Activated CD8-positive, alpha-beta memory T cell treated with anti-CD3 and anti-CD28 coated beads, Interleukin-2, amount 10 ng/mL, durations not matched to agents 7 days and 5 days (primary cell): Measurements from ENCODE around the gene PTF1A. TPM values are rescaled to one million over a fixed set of nuclear protein-coding genes. Genes with fewer than 3 reads are reported as not detected.
"Not testable (repeated sequence)": the region's sequence is repeated elsewhere in the genome, so short reads cannot be mapped to it uniquely, and the experiment has no call there.

Experiments
- ATAC-seq: fragments of 150-1000 bp; cut with Tn5 transposase; one replicate; pipeline ENCODE4 v1.10.0; 2021; ENCODE audit warnings: moderate library complexity
- CTCF ChIA-PET: fragments of 350-600 bp; sonication (Branson Sonifier 250); formaldehyde crosslinking; loops from one replicate; lab custom pipeline; 2021; ENCODE audit warnings: antibody characterized with exemption; lab: Charles Lee
- DNase-seq: peaks from one replicate; pipeline ENCODE4 v3.0.0-alpha.2; 2020
- H3K27ac Mint-ChIP-seq: one replicate; pipeline ENCODE4 v1.8.0; 2021; ENCODE audit warnings: mild to moderate bottlenecking, mixed read lengths
- H3K27me3 Mint-ChIP-seq: one replicate; pipeline ENCODE4 v1.8.0; 2021; ENCODE audit warnings: mixed read lengths
- H3K36me3 Mint-ChIP-seq: one replicate; pipeline ENCODE4 v1.8.0; 2021; ENCODE audit warnings: mild to moderate bottlenecking, mixed read lengths
- H3K4me1 Mint-ChIP-seq: one replicate; pipeline ENCODE4 v1.8.0; 2021; ENCODE audit warnings: mixed read lengths
- H3K4me3 Mint-ChIP-seq: one replicate; pipeline ENCODE4 v1.8.0; 2021; ENCODE audit warnings: mild to moderate bottlenecking, moderate library complexity, mixed read lengths
- H3K9me3 Mint-ChIP-seq: one replicate; pipeline ENCODE4 v1.8.0; 2022; ENCODE audit warnings: low read depth, mixed read lengths
- total RNA-seq, 2 experiments: library from RNA; stranded (reverse); gene quantifications; one replicate each; pipeline ENCODE4 v1.2.3, GENCODE V29; 2021

PTF1A gene
- total RNA-seq, 2 experiments from 2014 or later, result not detected

GRCh38 chr10:23202779-23203178 is 10.7 kb downstream of the PTF1A start:
- no peak overlapping the region for H3K4me3 Mint-ChIP-seq
- H3K36me3 Mint-ChIP-seq, result no peaks in the 10 kb centered on the region
- CTCF ChIA-PET, result no interaction called here
- H3K27me3 Mint-ChIP-seq, result peaks cover 82% of the 10 kb centered on the region
- DNase-seq, result no peak
- no peak for ATAC-seq
- no peaks in the 10 kb centered on the region for H3K9me3 Mint-ChIP-seq
- no peaks in the 10 kb centered on the region for H3K4me1 Mint-ChIP-seq
- H3K27ac Mint-ChIP-seq, result no peak overlapping the region

- DNase-seq (no peak), ATAC-seq (no peak)
- Mint-ChIP-seq H3K9me3 (no peaks in the 10 kb centered on the region), H3K27me3 (peaks cover 75% of the 10 kb centered on the region), H3K27ac (no peak overlapping the region), H3K4me3 (no peak overlapping the region), H3K36me3 (no peaks in the 10 kb centered on the region), H3K4me1 (no peaks in the 10 kb centered on the region)
- CTCF ChIA-PET, result no interaction called here
Measured at GRCh38 chr10:23203369-23204325, 11.5 kb downstream of the PTF1A start.

GRCh38 chr10:23204773-23205172 is 12.7 kb downstream of the PTF1A start:
- Mint-ChIP-seq H3K27ac (no peak overlapping the region), H3K36me3 (no peaks in the 10 kb centered on the region), H3K4me1 (no peaks in the 10 kb centered on the region), H3K27me3 (peaks cover 74% of the 10 kb centered on the region), H3K9me3 (no peaks in the 10 kb centered on the region), H3K4me3 (no peak overlapping the region)
- CTCF ChIA-PET, result no interaction called here
- DNase-seq (no peak), ATAC-seq (no peak)

GRCh38 chr10:23205972-23206642 is 14.0 kb downstream of the PTF1A start:
- Mint-ChIP-seq H3K27ac (no peak overlapping the region), H3K27me3 (peaks cover 64% of the 10 kb centered on the region), H3K36me3 (no peaks in the 10 kb centered on the region), H3K4me3 (no peak overlapping the region), H3K9me3 (no peaks in the 10 kb centered on the region), H3K4me1 (no peaks in the 10 kb centered on the region)
- DNase-seq, result no peak
- CTCF ChIA-PET, result no interaction called here
- no peak for ATAC-seq

DNA sequence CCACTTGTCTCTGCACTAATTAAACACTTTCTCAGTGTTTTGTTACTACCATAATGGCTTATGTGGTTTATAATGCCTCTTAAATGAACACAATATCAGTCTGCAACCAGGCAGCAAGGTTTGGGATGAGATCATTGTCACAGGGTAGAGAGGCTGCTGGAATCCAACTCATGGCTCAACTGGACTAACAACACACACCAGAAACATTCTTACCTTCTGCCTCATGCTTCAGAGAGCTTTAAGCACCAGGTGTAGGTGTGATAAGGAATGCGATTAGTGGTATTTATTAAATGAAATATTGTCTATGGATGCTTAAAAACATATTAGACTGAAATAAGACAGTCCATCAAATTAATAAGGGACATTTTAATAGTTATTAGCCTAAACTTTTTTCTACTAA is 25.4 kb downstream of the PTF1A start:
- CTCF ChIA-PET, result no interaction called here
- DNase-seq (no peak), ATAC-seq (no peak)
- Mint-ChIP-seq H3K27ac (no peak overlapping the region), H3K4me3 (no peak overlapping the region), H3K27me3 (peaks cover 10% of the 10 kb centered on the region), H3K9me3 (no peaks in the 10 kb centered on the region), H3K4me1 (no peaks in the 10 kb centered on the region), H3K36me3 (no peaks in the 10 kb centered on the region)

GRCh38 chr10:23230582-23230981 is 38.5 kb downstream of the PTF1A start:
- no peak for DNase-seq
- Mint-ChIP-seq H3K4me1 (no peaks in the 10 kb centered on the region), H3K27me3 (peaks cover 3% of the 10 kb centered on the region), H3K36me3 (no peaks in the 10 kb centered on the region), H3K9me3 (no peaks in the 10 kb centered on the region), H3K4me3 (no peak overlapping the region), H3K27ac (no peak overlapping the region)
- no peak for ATAC-seq
- CTCF ChIA-PET, result no interaction called here

GRCh38 chr10:23238015-23238414 is 45.9 kb downstream of the PTF1A start:
- no peak for DNase-seq
- ATAC-seq, result no peak
- no peak overlapping the region for H3K4me3 Mint-ChIP-seq
- no peak overlapping the region for H3K27ac Mint-ChIP-seq
- peaks cover 3% of the 10 kb centered on the region for H3K27me3 Mint-ChIP-seq
- peaks cover 3% of the 10 kb centered on the region for H3K9me3 Mint-ChIP-seq
- CTCF ChIA-PET, result no interaction called here
- no peaks in the 10 kb centered on the region for H3K36me3 Mint-ChIP-seq
- H3K4me1 Mint-ChIP-seq, result no peaks in the 10 kb centered on the region

- DNase-seq, H3K27me3 Mint-ChIP-seq, ATAC-seq, CTCF ChIA-PET, H3K4me1 Mint-ChIP-seq, H3K36me3 Mint-ChIP-seq, H3K9me3 Mint-ChIP-seq, H3K4me3 Mint-ChIP-seq, H3K27ac Mint-ChIP-seq: not testable (repeated sequence)
Measured at GRCh38 chr10:23241779-23242178, 49.7 kb downstream of the PTF1A start.

Other genes with a start within 250 kb of the PTF1A start
- 1 to 10 TPM; 6.0 to 9.7 TPM for gene MSRB2, start 96.7 kb upstream of the PTF1A start, total RNA-seq
- under 1 TPM in 1 of 2 experiments, not detected in 1; 0.07 TPM for gene C10orf67, start 152.5 kb downstream of the PTF1A start, total RNA-seq
- gene OTUD1, start 246.8 kb downstream of the PTF1A start, total RNA-seq, result 10 to 100 TPM; 11.2 to 16.1 TPM